Measurements from ENCODE around the gene CLBA1. TPM values are rescaled to one million over a fixed set of nuclear protein-coding genes. Genes with fewer than 3 reads are reported as not detected.

Gene CLBA1
- total and polyA plus RNA-seq, 5 donors from 2014 or later, result 0.32 to 1.1 (median 0.92) TPM; not detected in 1

- Histone ChIP-seq H3K36me3 (ENCODE audit: control insufficient read depth, insufficient read depth, low read length) (no peaks in the 10 kb centered on the region), H3K27me3 (ENCODE audit: control insufficient read depth, insufficient read depth, low read length) (no peaks in the 10 kb centered on the region), H3K9me3 (ENCODE audit: control insufficient read depth in 2 of 2, low read length in 2 of 2) (no peaks in the 10 kb centered on the region), H3K4me3 (ENCODE audit: low read depth, low read length) (peak overlapping the region; percentile 92), H3K4me1 (ENCODE audit: control insufficient read depth, insufficient read depth, low read length, poor library complexity, severe bottlenecking) (peaks cover 53% of the 10 kb centered on the region), H3K27ac (ENCODE audit: insufficient read depth, low read length, poor library complexity, severe bottlenecking) (peak overlapping the region; percentile 84)
- Mint-ChIP-seq H3K4me1 (peaks cover 27 to 76% (median 52%) of the 10 kb centered on the region in 4 donors), H3K27ac (peak overlapping the region; percentile 77 to 91 (median 88)), H3K9me3 (peaks cover 0 to 1% (median 0%) of the 10 kb centered on the region in 7 donors), H3K27me3 (peaks cover 6% of the 10 kb centered on the region), H3K36me3 (peaks cover 8% of the 10 kb centered on the region), H3K4me3 (peak overlapping the region; percentile 91 to 96 (median 92))
- DNase-seq (peak; percentile 53 to 58 (median 54)), ATAC-seq (ENCODE audit: low read depth in 2 of 2) (peak; percentile 1 to 3)
Observed at GRCh38 chr14:105019861-105020814, 34.5 kb downstream of the CLBA1 start.

- Histone ChIP-seq H3K36me3 (ENCODE audit: control insufficient read depth, insufficient read depth, low read length) (no peaks in the 10 kb centered on the region), H3K4me3 (ENCODE audit: low read depth, low read length) (peak within 1 kb of the TSS; percentile 92), H3K4me1 (ENCODE audit: control insufficient read depth, insufficient read depth, low read length, poor library complexity, severe bottlenecking) (peaks cover 53% of the 10 kb centered on the region), H3K9me3 (ENCODE audit: control insufficient read depth in 2 of 2, low read length in 2 of 2) (no peaks in the 10 kb centered on the region), H3K27me3 (ENCODE audit: control insufficient read depth, insufficient read depth, low read length) (no peaks in the 10 kb centered on the region), H3K27ac (ENCODE audit: insufficient read depth, low read length, poor library complexity, severe bottlenecking) (peak within 1 kb of the TSS; percentile 85)
- H3K27me3 Mint-ChIP-seq, result peaks cover 6% of the 10 kb centered on the region
- H3K36me3 Mint-ChIP-seq, result peaks cover 6% of the 10 kb centered on the region
- H3K27ac Mint-ChIP-seq, result peak within 1 kb of the TSS; percentile 77 to 97 (median 95)
- peaks cover 0 to 1% (median 0%) of the 10 kb centered on the region in 7 donors for H3K9me3 Mint-ChIP-seq
- peaks cover 29 to 76% (median 50%) of the 10 kb centered on the region in 4 donors for H3K4me1 Mint-ChIP-seq
- ATAC-seq (ENCODE audit: low read depth in 2 of 2) (peak; percentile 85 to 86), DNase-seq (peak; percentile 93 to 97 (median 96))
- peak within 1 kb of the TSS; percentile 91 to 98 (median 94) for H3K4me3 Mint-ChIP-seq
Observed at GRCh38 chr14:105020815-105021655, 35.4 kb downstream of the CLBA1 start, which contains the start of gene CDCA4. TSS of gene CDCA4 (minus strand) at chr14:105021083. CDS start at chr14:105011929, 9,154 bp downstream.

GRCh38 chr14:105021656-105022275, 36.2 kb downstream of the CLBA1 start:
- ATAC-seq (ENCODE audit: low read depth in 2 of 2) (no peak), DNase-seq (no peak)
- Histone ChIP-seq H3K36me3 (ENCODE audit: control insufficient read depth, insufficient read depth, low read length) (no peaks in the 10 kb centered on the region), H3K4me3 (ENCODE audit: low read depth, low read length) (peak overlapping the region; percentile 85), H3K27me3 (ENCODE audit: control insufficient read depth, insufficient read depth, low read length) (no peaks in the 10 kb centered on the region), H3K4me1 (ENCODE audit: control insufficient read depth, insufficient read depth, low read length, poor library complexity, severe bottlenecking) (peaks cover 55% of the 10 kb centered on the region), H3K9me3 (ENCODE audit: control insufficient read depth in 2 of 2, low read length in 2 of 2) (no peaks in the 10 kb centered on the region), H3K27ac (ENCODE audit: insufficient read depth, low read length, poor library complexity, severe bottlenecking) (peak overlapping the region; percentile 85)
- Mint-ChIP-seq H3K4me3 (peak overlapping the region; percentile 88 to 98 (median 92)), H3K9me3 (peaks cover 0 to 3% (median 0%) of the 10 kb centered on the region in 7 donors), H3K36me3 (peaks cover 1% of the 10 kb centered on the region), H3K27ac (peak overlapping the region; percentile 66 to 97 (median 95)), H3K27me3 (peaks cover 6% of the 10 kb centered on the region), H3K4me1 (peaks cover 24 to 73% (median 46%) of the 10 kb centered on the region in 4 donors)

GRCh38 chr14:105022276-105022670, 36.7 kb downstream of the CLBA1 start:
- Histone ChIP-seq H3K4me3 (ENCODE audit: low read depth, low read length) (no peak overlapping the region), H3K36me3 (ENCODE audit: control insufficient read depth, insufficient read depth, low read length) (no peaks in the 10 kb centered on the region), H3K27ac (ENCODE audit: insufficient read depth, low read length, poor library complexity, severe bottlenecking) (no peak overlapping the region), H3K4me1 (ENCODE audit: control insufficient read depth, insufficient read depth, low read length, poor library complexity, severe bottlenecking) (peaks cover 50% of the 10 kb centered on the region), H3K9me3 (ENCODE audit: control insufficient read depth in 2 of 2, low read length in 2 of 2) (no peaks in the 10 kb centered on the region), H3K27me3 (ENCODE audit: control insufficient read depth, insufficient read depth, low read length) (no peaks in the 10 kb centered on the region)
- H3K27me3 Mint-ChIP-seq, result peaks cover 6% of the 10 kb centered on the region
- H3K9me3 Mint-ChIP-seq, result peaks cover 0 to 3% (median 0%) of the 10 kb centered on the region in 7 donors
- DNase-seq (no peak), ATAC-seq (ENCODE audit: low read depth in 2 of 2) (no peak)
- peaks cover 22 to 69% (median 45%) of the 10 kb centered on the region in 4 donors for H3K4me1 Mint-ChIP-seq
- H3K36me3 Mint-ChIP-seq, result no peaks in the 10 kb centered on the region
- peak overlapping the region; percentile 88 to 98 (median 92) for H3K4me3 Mint-ChIP-seq
- H3K27ac Mint-ChIP-seq, result peak overlapping the region in 1 of 3 donors; percentile 79

- peaks cover 20 to 65% (median 41%) of the 10 kb centered on the region in 4 donors for H3K4me1 Mint-ChIP-seq
- no peak overlapping the region for H3K27ac ChIP-seq (ENCODE audit: insufficient read depth, low read length, poor library complexity, severe bottlenecking)
- peaks cover 46% of the 10 kb centered on the region for H3K4me1 ChIP-seq (ENCODE audit: control insufficient read depth, insufficient read depth, low read length, poor library complexity, severe bottlenecking)
- H3K27ac Mint-ChIP-seq, result no peak overlapping the region
- ATAC-seq (ENCODE audit: low read depth in 2 of 2) (no peak), DNase-seq (no peak)
- H3K9me3 ChIP-seq (ENCODE audit: control insufficient read depth in 2 of 2, low read length in 2 of 2), result no peaks in the 10 kb centered on the region
- peaks cover 6% of the 10 kb centered on the region for H3K27me3 Mint-ChIP-seq
- no peaks in the 10 kb centered on the region for H3K36me3 ChIP-seq (ENCODE audit: control insufficient read depth, insufficient read depth, low read length)
- H3K27me3 ChIP-seq (ENCODE audit: control insufficient read depth, insufficient read depth, low read length), result no peaks in the 10 kb centered on the region
- H3K9me3 Mint-ChIP-seq, result peaks cover 0 to 3% (median 0%) of the 10 kb centered on the region in 7 donors
- peak overlapping the region; percentile 21 to 86 (median 48) for H3K4me3 Mint-ChIP-seq
- H3K4me3 ChIP-seq (ENCODE audit: low read depth, low read length), result no peak overlapping the region
- H3K36me3 Mint-ChIP-seq, result no peaks in the 10 kb centered on the region
Observed at GRCh38 chr14:105023144-105023543, 37.6 kb downstream of the CLBA1 start.

GRCh38 chr14:105023791-105024480, 38.3 kb downstream of the CLBA1 start:
- Mint-ChIP-seq H3K27me3 (peaks cover 6% of the 10 kb centered on the region), H3K4me1 (peaks cover 19 to 57% (median 39%) of the 10 kb centered on the region in 4 donors), H3K9me3 (peaks cover 0 to 3% (median 0%) of the 10 kb centered on the region in 7 donors), H3K4me3 (peak overlapping the region in 2 of 4 donors; percentile 59 to 86), H3K27ac (peak overlapping the region in 1 of 3 donors; percentile 18), H3K36me3 (peaks cover 6% of the 10 kb centered on the region)
- DNase-seq (no peak), ATAC-seq (ENCODE audit: low read depth in 2 of 2) (no peak)
- Histone ChIP-seq H3K27ac (ENCODE audit: insufficient read depth, low read length, poor library complexity, severe bottlenecking) (no peak overlapping the region), H3K36me3 (ENCODE audit: control insufficient read depth, insufficient read depth, low read length) (no peaks in the 10 kb centered on the region), H3K4me1 (ENCODE audit: control insufficient read depth, insufficient read depth, low read length, poor library complexity, severe bottlenecking) (peaks cover 38% of the 10 kb centered on the region), H3K4me3 (ENCODE audit: low read depth, low read length) (no peak overlapping the region), H3K27me3 (ENCODE audit: control insufficient read depth, insufficient read depth, low read length) (no peaks in the 10 kb centered on the region), H3K9me3 (ENCODE audit: control insufficient read depth in 2 of 2, low read length in 2 of 2) (no peaks in the 10 kb centered on the region)
